ENCODE measurements around the gene MORC4. TPM values are rescaled to one million over a fixed set of nuclear protein-coding genes. Genes with fewer than 3 reads are reported as not detected.
A peak's percentile ranks its signal among the peaks of the same experiment; 100 is the strongest.
"Not testable (repeated sequence)": the region's sequence is repeated elsewhere in the genome, so short reads cannot be mapped to it uniquely, and the experiment has no call there.

Gene MORC4
- total RNA-seq, 1 experiment from 2014 or later, result 31.6 TPM

DNA sequence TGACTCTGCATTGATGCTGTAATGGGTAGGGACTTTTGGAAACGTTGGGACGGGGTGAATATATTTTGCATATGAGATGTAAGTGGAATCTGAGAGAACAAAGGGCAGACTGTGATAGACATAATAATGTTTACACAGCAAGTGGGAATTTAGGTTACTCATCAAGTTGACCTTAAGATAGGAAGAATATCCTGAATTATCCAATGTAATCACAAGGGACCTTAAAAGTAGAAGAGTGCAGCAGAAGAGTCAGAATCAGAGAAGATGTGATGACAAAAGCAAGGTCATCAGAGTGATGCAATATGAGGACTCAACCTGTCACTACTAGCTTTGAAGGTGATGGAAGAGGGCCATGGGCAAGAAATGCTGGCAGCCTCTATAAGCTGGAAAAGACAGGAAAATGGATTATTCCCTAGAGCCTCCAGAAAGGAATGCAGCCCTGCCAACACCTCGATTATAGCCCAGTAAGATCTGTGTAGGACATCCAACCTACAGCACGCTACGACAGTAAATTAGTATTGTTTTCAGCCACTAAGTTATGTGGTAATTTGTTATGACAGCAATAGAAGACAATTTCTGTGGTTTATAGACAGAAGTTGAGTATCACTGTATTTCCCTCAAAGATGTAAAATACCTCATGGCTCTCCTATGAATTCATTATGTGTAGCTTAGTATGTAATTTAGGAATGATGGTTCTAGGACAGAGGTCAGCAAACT, 26.4 kb downstream of the MORC4 start:
- CTCF ChIA-PET, result no interaction called here
- H3K27me3 Mint-ChIP-seq (ENCODE audit: unreplicated experiment), result no peaks in the 10 kb centered on the region
- TF ChIP-seq CTCF (IDR thresholded peaks at IDR 0.05; ENCODE audit: unreplicated experiment), result no peak
- H3K36me3 Mint-ChIP-seq (ENCODE audit: insufficient read depth, unreplicated experiment), result no peaks in the 10 kb centered on the region
- no peak for DNase-seq
- intact Hi-C loops (cut with micrococcal nuclease; ENCODE audit: unreplicated experiment), result no loop called here
- peaks cover 23% of the 10 kb centered on the region for H3K4me1 Mint-ChIP-seq (ENCODE audit: low read depth, unreplicated experiment)
- BruUV-seq (replicated peaks), result no TSS peak
- peak overlapping the region; percentile 21 for H3K27ac Mint-ChIP-seq (ENCODE audit: unreplicated experiment)
- H3K4me3 Mint-ChIP-seq (ENCODE audit: low read depth, unreplicated experiment), result no peak overlapping the region
- no peaks in the 10 kb centered on the region for H3K9me3 Mint-ChIP-seq (ENCODE audit: low read depth, unreplicated experiment)

GRCh38 chrX:106972896-106973295, 27.1 kb downstream of the MORC4 start:
- TF ChIP-seq CTCF (IDR thresholded peaks at IDR 0.05; ENCODE audit: unreplicated experiment), result no peak
- Mint-ChIP-seq H3K4me3 (ENCODE audit: low read depth, unreplicated experiment) (no peak overlapping the region), H3K27ac (ENCODE audit: unreplicated experiment) (no peak overlapping the region), H3K9me3 (ENCODE audit: low read depth, unreplicated experiment) (no peaks in the 10 kb centered on the region), H3K36me3 (ENCODE audit: insufficient read depth, unreplicated experiment) (no peaks in the 10 kb centered on the region), H3K27me3 (ENCODE audit: unreplicated experiment) (no peaks in the 10 kb centered on the region), H3K4me1 (ENCODE audit: low read depth, unreplicated experiment) (peaks cover 30% of the 10 kb centered on the region)
- CTCF ChIA-PET, result no interaction called here
- BruUV-seq (replicated peaks), result no TSS peak
- intact Hi-C loops (cut with micrococcal nuclease; ENCODE audit: unreplicated experiment), result no loop called here
- DNase-seq, result no peak

DNA sequence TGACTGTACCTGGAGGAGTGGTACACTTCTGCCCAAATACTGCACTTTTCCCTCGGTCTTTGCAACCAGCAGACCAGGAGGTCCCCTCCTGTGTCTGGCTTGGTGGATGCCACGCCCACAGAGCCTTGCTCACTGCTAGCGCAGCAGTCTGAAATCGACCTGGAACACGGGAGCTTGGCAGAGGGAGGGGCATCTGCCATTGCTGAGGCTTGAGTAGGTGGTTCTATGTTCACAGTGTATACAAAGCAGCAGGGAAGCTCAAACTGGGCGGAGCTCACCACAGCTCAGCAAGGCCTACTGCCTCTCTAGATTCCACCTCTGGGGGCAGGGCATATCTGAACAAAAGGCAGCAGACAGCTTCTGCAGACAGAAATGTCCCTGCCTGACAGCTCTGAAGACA, 33.5 kb downstream of the MORC4 start:
- intact Hi-C loops (cut with micrococcal nuclease; ENCODE audit: unreplicated experiment); H3K27me3 Mint-ChIP-seq (ENCODE audit: unreplicated experiment); H3K9me3 Mint-ChIP-seq (ENCODE audit: low read depth, unreplicated experiment); BruUV-seq (replicated peaks); H3K36me3 Mint-ChIP-seq (ENCODE audit: insufficient read depth, unreplicated experiment); H3K27ac Mint-ChIP-seq (ENCODE audit: unreplicated experiment): not testable (repeated sequence)
- CTCF ChIA-PET, result interaction anchor here (1.0 kb wide), 2 partner anchors 68 to 69 kb away, joined by 4 to 6 read pairs; no protein-coding TSS in a partner anchor
- peak overlapping the region; percentile 67 for H3K4me3 Mint-ChIP-seq (ENCODE audit: low read depth, unreplicated experiment)
- peaks cover 22% of the 10 kb centered on the region for H3K4me1 Mint-ChIP-seq (ENCODE audit: low read depth, unreplicated experiment)
- peak; percentile 74 for DNase-seq

DNA sequence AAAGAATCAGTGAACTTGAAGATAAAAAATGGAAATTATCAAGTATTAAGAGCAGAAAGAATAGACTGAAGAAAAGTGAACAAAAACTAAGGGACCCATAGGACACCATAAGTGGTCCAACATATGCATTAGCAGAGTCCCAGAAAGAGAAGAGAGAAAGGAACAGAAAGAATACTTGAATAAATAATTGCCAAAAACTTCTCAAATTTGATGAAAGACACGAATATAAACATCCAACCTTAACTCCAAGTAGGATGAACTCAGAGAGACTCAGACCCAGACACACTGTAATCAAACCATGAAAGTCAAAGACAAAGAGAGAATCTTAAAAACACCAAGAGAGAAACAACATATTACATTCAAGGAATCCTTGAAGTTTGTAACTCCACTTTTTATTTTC, 35.7 kb downstream of the MORC4 start:
- H3K4me3 Mint-ChIP-seq (ENCODE audit: low read depth, unreplicated experiment), result no peak overlapping the region

More for the DNA sequence above, 35.7 kb downstream of the MORC4 start:
- Mint-ChIP-seq H3K36me3 (ENCODE audit: insufficient read depth, unreplicated experiment) (peaks cover 5% of the 10 kb centered on the region), H3K9me3 (ENCODE audit: low read depth, unreplicated experiment) (no peaks in the 10 kb centered on the region), H3K27me3 (ENCODE audit: unreplicated experiment) (no peaks in the 10 kb centered on the region), H3K27ac (ENCODE audit: unreplicated experiment) (no peak overlapping the region), H3K4me1 (ENCODE audit: low read depth, unreplicated experiment) (peaks cover 22% of the 10 kb centered on the region)
- intact Hi-C loops (cut with micrococcal nuclease; ENCODE audit: unreplicated experiment), result loop anchor here (2.0 kb wide), 1 partner anchor 77 kb away; no protein-coding TSS in a partner anchor
- CTCF ChIA-PET, result no interaction called here
- no peak for TF ChIP-seq CTCF (IDR thresholded peaks at IDR 0.05; ENCODE audit: unreplicated experiment)
- no peak for DNase-seq
- no TSS peak for BruUV-seq (replicated peaks)
